ENCODE results near the gene LIN52. TPM values are rescaled to one million over a fixed set of nuclear protein-coding genes. Genes with fewer than 3 reads are reported as not detected.

Gene LIN52
- total RNA-seq, 1 experiment from 2014 or later: 11.0 TPM

DNA sequence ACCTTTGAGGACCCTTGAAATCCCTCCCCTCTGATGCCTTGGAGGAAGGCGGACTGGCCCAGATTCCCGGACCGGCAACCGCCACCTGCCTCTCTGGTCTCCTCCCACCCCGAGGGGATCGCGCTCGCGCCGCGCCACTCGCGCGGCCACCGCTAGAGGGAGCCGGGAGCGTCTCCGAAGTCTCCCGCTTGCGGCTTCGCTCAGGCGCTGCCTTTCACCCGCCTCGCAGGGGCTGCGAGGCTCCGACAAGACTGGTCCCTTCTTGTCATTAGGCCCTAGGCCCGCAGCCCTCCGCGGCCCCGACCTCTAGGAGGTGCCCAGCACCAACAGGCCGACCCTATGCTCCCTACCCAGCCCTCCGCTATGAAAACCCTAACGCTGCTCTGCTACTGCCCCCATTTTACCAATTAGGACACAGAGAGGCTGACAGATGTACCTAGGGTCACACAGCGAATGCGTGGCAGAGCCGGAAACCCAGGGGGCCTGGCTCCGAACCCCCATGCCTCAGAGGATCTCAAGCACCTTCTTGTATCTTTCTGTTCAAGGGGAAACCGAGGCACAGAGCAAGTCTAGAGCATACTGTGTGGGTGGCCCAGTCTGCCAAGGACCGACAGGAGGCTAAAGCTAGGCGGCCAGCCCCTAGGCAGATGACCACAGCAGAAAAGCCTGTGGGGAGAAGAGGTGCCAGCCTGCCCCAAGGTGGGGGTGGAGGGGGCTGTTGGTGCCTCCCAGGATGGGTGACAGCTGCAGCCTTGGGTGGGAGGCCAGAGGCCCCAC, 133.1 kb downstream of the LIN52 start:
- peaks cover 58% of the 10 kb centered on the region for H3K27me3 Mint-ChIP-seq (ENCODE audit: low read depth)

More for the DNA sequence above, 133.1 kb downstream of the LIN52 start:
- Histone ChIP-seq H3K27me3 (ENCODE audit: insufficient read depth, low read length) (no peaks in the 10 kb centered on the region; the same call in 1 of the 2 replicates), H2BK5ac (ENCODE audit: insufficient read length, low read length) (no peak overlapping the region), H4K91ac (ENCODE audit: insufficient read length, low read depth, low read length) (no peak overlapping the region), H3T11ph (ENCODE audit: low read length) (no peak overlapping the region), H3K27ac (ENCODE audit: insufficient read length, low read depth, low read length) (no peak overlapping the region), H3K56ac (ENCODE audit: insufficient read length, low read depth, low read length) (no peak overlapping the region), H2BK15ac (ENCODE audit: low read depth, low read length) (no peak overlapping the region), H2BK20ac (ENCODE audit: low read depth, low read length, poor library complexity, severe bottlenecking) (no peak overlapping the region), H3K4ac (ENCODE audit: low read depth, low read length) (no peak overlapping the region), H2AK5ac (ENCODE audit: insufficient read length, low read length) (no peak overlapping the region), H3K79me2 (ENCODE audit: insufficient read depth, low read length) (no peaks in the 10 kb centered on the region), H4K20me1 (ENCODE audit: control insufficient read depth, insufficient read depth, insufficient read length) (no peaks in the 10 kb centered on the region), H2BK120ac (ENCODE audit: low read depth, low read length, poor library complexity, severe bottlenecking) (no peak overlapping the region), H3K79me1 (ENCODE audit: insufficient read depth, low read depth, low read length, poor library complexity, severe bottlenecking) (no peaks in the 10 kb centered on the region), H4K5ac (ENCODE audit: insufficient read length, low read depth, low read length) (no peak overlapping the region), H2AFZ (ENCODE audit: low read length) (no peak overlapping the region), H3K9me3 (ENCODE audit: control insufficient read depth, low read depth, low read length) (no peaks in the 10 kb centered on the region), H2BK12ac (ENCODE audit: insufficient read length, low read depth, low read length) (no peak overlapping the region), H4K8ac (replicated peaks; ENCODE audit: insufficient read length, low read depth, low read length) (no peak overlapping the region), H3K4me1 (ENCODE audit: insufficient read depth, low read length) (no peaks in the 10 kb centered on the region; the same call in 1 of the 2 replicates), H3K23ac (ENCODE audit: insufficient read length, low read depth, low read length) (no peak overlapping the region), H3K23me2 (ENCODE audit: insufficient read length, low read depth, low read length, poor library complexity, severe bottlenecking) (no peaks in the 10 kb centered on the region), H3K18ac (ENCODE audit: insufficient read length, low read depth, low read length) (no peak overlapping the region), H3K4me2 (ENCODE audit: insufficient read depth, insufficient read length, low read length) (no peak overlapping the region), H3K14ac (ENCODE audit: insufficient read depth, low read length) (no peak overlapping the region), H3K9ac (ENCODE audit: extremely low read depth, insufficient read length, low read length) (no peak overlapping the region)
- no peaks in the 10 kb centered on the region for H3K36me3 Mint-ChIP-seq (ENCODE audit: insufficient read depth in 1 of 3, low read depth in 3 of 3)
- no peaks in the 10 kb centered on the region for H3K9me3 Mint-ChIP-seq
- no peak overlapping the region for H3K27ac Mint-ChIP-seq
- WGBS (ENCODE audit: extremely low coverage, insufficient read length, low lambda C conversion rate): no CpG with 5 or more reads among the region's 40 CpGs
- peak; percentile 89 for DNase-seq
- H3K4me3 Mint-ChIP-seq: 0 out of 5 replicates have a peak overlapping the region, but pooled peaks of 1 of the 2 experiments have one; percentile 38
- H3K4me1 Mint-ChIP-seq: peaks cover 5 to 10% of the 10 kb centered on the region in 2 experiments; a peak in 3 of 4 replicates
- TF ChIP-seq, protein P1, sequence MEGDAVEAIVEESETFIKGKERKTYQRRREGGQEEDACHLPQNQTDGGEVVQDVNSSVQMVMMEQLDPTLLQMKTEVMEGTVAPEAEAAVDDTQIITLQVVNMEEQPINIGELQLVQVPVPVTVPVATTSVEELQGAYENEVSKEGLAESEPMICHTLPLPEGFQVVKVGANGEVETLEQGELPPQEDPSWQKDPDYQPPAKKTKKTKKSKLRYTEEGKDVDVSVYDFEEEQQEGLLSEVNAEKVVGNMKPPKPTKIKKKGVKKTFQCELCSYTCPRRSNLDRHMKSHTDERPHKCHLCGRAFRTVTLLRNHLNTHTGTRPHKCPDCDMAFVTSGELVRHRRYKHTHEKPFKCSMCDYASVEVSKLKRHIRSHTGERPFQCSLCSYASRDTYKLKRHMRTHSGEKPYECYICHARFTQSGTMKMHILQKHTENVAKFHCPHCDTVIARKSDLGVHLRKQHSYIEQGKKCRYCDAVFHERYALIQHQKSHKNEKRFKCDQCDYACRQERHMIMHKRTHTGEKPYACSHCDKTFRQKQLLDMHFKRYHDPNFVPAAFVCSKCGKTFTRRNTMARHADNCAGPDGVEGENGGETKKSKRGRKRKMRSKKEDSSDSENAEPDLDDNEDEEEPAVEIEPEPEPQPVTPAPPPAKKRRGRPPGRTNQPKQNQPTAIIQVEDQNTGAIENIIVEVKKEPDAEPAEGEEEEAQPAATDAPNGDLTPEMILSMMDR (conservative IDR thresholded peaks at IDR 0.05): peak; percentile 98; the same call in 2 of the 3 replicates

Data from H9 (cell line).